ENCODE data around the gene TMEM87B. TPM values are rescaled to one million over a fixed set of nuclear protein-coding genes. Genes with fewer than 3 reads are reported as not detected.
"Not testable (repeated sequence)": the region's sequence is repeated elsewhere in the genome, so short reads cannot be mapped to it uniquely, and the experiment has no call there.

The TMEM87B gene
- total and polyA plus RNA-seq, 2 of the 4 experiments (the other 2 are of a cell fraction): 6.3 to 12.5 TPM

GRCh38 chr2:112065966-112066365, 10.9 kb downstream of the TMEM87B start:
- Histone ChIP-seq H3K4ac (ENCODE audit: low read depth, low read length) (peak overlapping the region; percentile 84; the same call in 1 of the 2 replicates), H3K9me3 (ENCODE audit: control insufficient read depth, insufficient read depth, low read length) (no peaks in the 10 kb centered on the region), H2BK5ac (ENCODE audit: low read depth, low read length, poor library complexity, severe bottlenecking) (peak overlapping the region; percentile 83), H2AK9ac (replicated peaks; ENCODE audit: low read depth, low read length, poor library complexity) (no peak overlapping the region), H2AFZ (replicated peaks; ENCODE audit: low read length, poor library complexity) (no peak overlapping the region), H3K79me1 (ENCODE audit: low read depth in 1 of 2, low read length in 2 of 2) (peaks cover 31 to 54% of the 10 kb centered on the region in 2 experiments), H3K14ac (replicated peaks; ENCODE audit: low read depth, low read length) (no peak overlapping the region), H3K4me3 (ENCODE audit: insufficient read depth, low read depth, low read length) (no peak overlapping the region), H3K27me3 (ENCODE audit: control insufficient read depth, insufficient read depth, low read length) (no peaks in the 10 kb centered on the region), H4K8ac (ENCODE audit: low read depth in 2 of 2, low read length in 2 of 2) (peak overlapping the region in 1 of 2 experiments; percentile 78; a peak in 1 of 4 replicates), H4K5ac (ENCODE audit: low read depth, low read length) (no peak overlapping the region), H3K27ac (ENCODE audit: insufficient read depth, low read length) (peak overlapping the region; percentile 88; the same call in 1 of the 2 replicates), H2AK5ac (ENCODE audit: low read depth, low read length) (peak overlapping the region; percentile 73), H3K4me1 (ENCODE audit: control insufficient read depth, insufficient read depth, low read length) (peaks cover 12% of the 10 kb centered on the region), H3K9ac (ENCODE audit: low read depth, low read length) (no peak overlapping the region), H4K20me1 (ENCODE audit: insufficient read depth, low read length) (peaks cover 4% of the 10 kb centered on the region), H3K56ac (ENCODE audit: extremely low read depth, insufficient read depth, low read length) (no peak overlapping the region), H4K91ac (ENCODE audit: insufficient read depth, low read depth, low read length) (peak overlapping the region; percentile 84; the same call in 1 of the 2 replicates), H3K9me1 (ENCODE audit: insufficient read depth, low read length) (peaks cover 9% of the 10 kb centered on the region), H3K4me2 (ENCODE audit: low read depth, low read length) (peak overlapping the region; percentile 36; the same call in 1 of the 2 replicates), H2BK15ac (ENCODE audit: low read depth, low read length) (0 out of 3 replicates have a peak overlapping the region, but pooled peaks have one; percentile 87), H3K18ac (ENCODE audit: low read depth, low read length) (no peak overlapping the region), H2BK20ac (ENCODE audit: low read depth, low read length) (peak overlapping the region; percentile 95; the same call in 1 of the 2 replicates), H3K36me3 (ENCODE audit: control insufficient read depth, insufficient read depth, low read length) (peaks cover 31% of the 10 kb centered on the region), H3K23ac (ENCODE audit: low read depth, low read length) (no peak overlapping the region), H2BK120ac (ENCODE audit: low read depth, low read length) (no peak overlapping the region; the same call in 1 of the 2 replicates)
- DNase-seq (peak; percentile 86), ATAC-seq (ENCODE audit: low read depth) (peak; percentile 87)
- in situ Hi-C loops (cut with MboI; ENCODE audit: low sequenced_read_pairs) (no loop called here), intact Hi-C loops (cut with micrococcal nuclease) (loop anchor here (1.0 kb wide), 2 partner anchors 8 to 11 kb away; partner anchors contain the start of gene TMEM87B), dilution Hi-C loops (cut with HindIII; ENCODE audit: low sequenced_read_pairs, unreplicated experiment) (no loop called here)
- CTCF ChIA-PET: no interaction called here
- WGBS, 2 experiments (ENCODE audit: extremely low coverage in 2 of 2, insufficient read length in 1 of 2): no CpG with 5 or more reads among the region's 1 CpG
- POLR2A ChIA-PET (ENCODE audit: unreplicated experiment): no interaction called here
- BruUV-seq (replicated peaks): no TSS peak
- TF ChIP-seq CEBPB (IDR thresholded peaks at IDR 0.05; ENCODE audit: low read depth, low read length) (peak; percentile 24; the same call in 1 of the 2 replicates), MAZ (IDR thresholded peaks at IDR 0.05; ENCODE audit: borderline replicate concordance, low read depth, low read length) (no peak), FOS (IDR thresholded peaks at IDR 0.05; ENCODE audit: low read depth, low read length) (peak; percentile 63; the same call in 1 of the 2 replicates), BHLHE40 (IDR thresholded peaks at IDR 0.05; ENCODE audit: low read depth, low read length) (0 out of 2 replicates have a peak, but pooled peaks have one; percentile 35), USF2 (IDR thresholded peaks at IDR 0.05; ENCODE audit: low read depth, low read length) (no peak), MAFK (IDR thresholded peaks at IDR 0.05; ENCODE audit: low read depth, low read length) (peak; percentile 68), RCOR1 (IDR thresholded peaks at IDR 0.05; ENCODE audit: insufficient replicate concordance, low read length) (no peak)

DNA sequence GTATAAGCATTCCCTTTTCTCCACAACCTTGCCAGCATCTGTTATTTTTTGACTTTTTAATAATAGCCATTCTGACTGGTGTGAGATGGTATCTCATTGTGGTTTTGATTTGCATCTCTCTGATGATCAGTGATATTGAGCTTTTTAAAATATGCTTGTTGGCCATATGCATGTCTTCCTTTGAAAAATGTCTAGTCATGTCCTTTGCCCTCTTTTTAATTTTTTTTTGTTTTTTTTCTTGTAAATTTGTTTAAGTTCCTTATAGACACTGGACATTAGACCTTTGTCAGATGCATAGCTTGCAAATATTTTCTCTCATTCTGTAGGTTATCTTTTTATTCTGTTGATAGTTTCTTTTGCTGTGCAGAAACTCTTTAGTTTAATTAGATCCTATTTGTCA, 14.7 kb downstream of the TMEM87B start:
- CTCF ChIA-PET; in situ Hi-C loops (cut with MboI; ENCODE audit: low sequenced_read_pairs); DNase-seq; POLR2A ChIA-PET (ENCODE audit: unreplicated experiment); H2BK20ac ChIP-seq (ENCODE audit: low read depth, low read length); BruUV-seq (replicated peaks); H3K4me2 ChIP-seq (ENCODE audit: low read depth, low read length); H2AFZ ChIP-seq (replicated peaks; ENCODE audit: low read length, poor library complexity); H2BK120ac ChIP-seq (ENCODE audit: low read depth, low read length); H4K8ac ChIP-seq (ENCODE audit: low read depth in 2 of 2, low read length in 2 of 2); H3K27me3 ChIP-seq (ENCODE audit: control insufficient read depth, insufficient read depth, low read length); H4K5ac ChIP-seq (ENCODE audit: low read depth, low read length); H3K4ac ChIP-seq (ENCODE audit: low read depth, low read length); H3K9me3 ChIP-seq (ENCODE audit: control insufficient read depth, insufficient read depth, low read length); dilution Hi-C loops (cut with HindIII; ENCODE audit: low sequenced_read_pairs, unreplicated experiment); H3K4me3 ChIP-seq (ENCODE audit: insufficient read depth, low read depth, low read length); H2BK5ac ChIP-seq (ENCODE audit: low read depth, low read length, poor library complexity, severe bottlenecking); H2AK5ac ChIP-seq (ENCODE audit: low read depth, low read length); H3K9ac ChIP-seq (ENCODE audit: low read depth, low read length); H4K91ac ChIP-seq (ENCODE audit: insufficient read depth, low read depth, low read length); ATAC-seq (ENCODE audit: low read depth); intact Hi-C loops (cut with micrococcal nuclease); H3K56ac ChIP-seq (ENCODE audit: extremely low read depth, insufficient read depth, low read length); H3K27ac ChIP-seq (ENCODE audit: insufficient read depth, low read length); H3K14ac ChIP-seq (replicated peaks; ENCODE audit: low read depth, low read length); H3K18ac ChIP-seq (ENCODE audit: low read depth, low read length); H3K23ac ChIP-seq (ENCODE audit: low read depth, low read length); H3K9me1 ChIP-seq (ENCODE audit: insufficient read depth, low read length); H2AK9ac ChIP-seq (replicated peaks; ENCODE audit: low read depth, low read length, poor library complexity); H3K4me1 ChIP-seq (ENCODE audit: control insufficient read depth, insufficient read depth, low read length); H2BK15ac ChIP-seq (ENCODE audit: low read depth, low read length): not testable (repeated sequence)
- peaks cover 19% of the 10 kb centered on the region for H3K36me3 ChIP-seq (ENCODE audit: control insufficient read depth, insufficient read depth, low read length)
- peaks cover 11 to 32% of the 10 kb centered on the region in 2 experiments for H3K79me1 ChIP-seq (ENCODE audit: low read depth in 1 of 2, low read length in 2 of 2)
- H4K20me1 ChIP-seq (ENCODE audit: insufficient read depth, low read length): peaks cover 12% of the 10 kb centered on the region

All from IMR-90 (cell line).